Activated CD4-positive, alpha-beta memory T cell treated with anti-CD3 and anti-CD28 coated beads, Interleukin-2, amount 10 ng/mL, durations not matched to agents 7 days and 5 days (primary cell): Measurements from ENCODE around the gene PDK4. TPM values are rescaled to one million over a fixed set of nuclear protein-coding genes. Genes with fewer than 3 reads are reported as not detected.
"Not testable (repeated sequence)": the region's sequence is repeated elsewhere in the genome, so short reads cannot be mapped to it uniquely, and the experiment has no call there.

ENCODE experiments used
- CTCF ChIA-PET: fragments of 350-600 bp; sonication (Branson Sonifier 250); formaldehyde crosslinking; loops from one replicate; lab custom pipeline; 2021; ENCODE audit warnings: antibody characterized with exemption, inconsistent platforms; lab: Charles Lee
- POLR2A ChIA-PET: fragments of 350-600 bp; sonication (Branson Sonifier 250); formaldehyde crosslinking; loops from one replicate; lab custom pipeline; 2021; ENCODE audit warnings: antibody characterized with exemption; lab: Charles Lee
- DNase-seq: peaks from one replicate; pipeline ENCODE4 v3.0.0-alpha.2; 2020
- H3K27ac Mint-ChIP-seq: one replicate; pipeline ENCODE4 v1.8.0; 2021; ENCODE audit warnings: mild to moderate bottlenecking, mixed read lengths
- H3K27me3 Mint-ChIP-seq: one replicate; pipeline ENCODE4 v1.8.0; 2021; ENCODE audit warnings: mixed read lengths
- H3K36me3 Mint-ChIP-seq: one replicate; pipeline ENCODE4 v1.8.0; 2021; ENCODE audit warnings: low read depth, mixed read lengths
- H3K4me1 Mint-ChIP-seq: one replicate; pipeline ENCODE4 v1.8.0; 2021; ENCODE audit warnings: mixed read lengths
- H3K4me3 Mint-ChIP-seq: one replicate; pipeline ENCODE4 v1.8.0; 2021; ENCODE audit warnings: mild to moderate bottlenecking, mixed read lengths
- H3K9me3 Mint-ChIP-seq: one replicate; pipeline ENCODE4 v1.8.0; 2021; ENCODE audit warnings: mixed read lengths
- total RNA-seq, 2 experiments: library from RNA; stranded (reverse); gene quantifications; one replicate each; pipeline ENCODE4 v1.2.3, GENCODE V29; 2021

Gene PDK4
- total RNA-seq, 2 experiments from 2014 or later = not detected

GRCh38 chr7:95581467-95581866, 14.8 kb downstream of the PDK4 start:
- POLR2A ChIA-PET = no interaction called here
- Mint-ChIP-seq H3K36me3 (no peaks in the 10 kb centered on the region), H3K27me3 (peaks cover 2% of the 10 kb centered on the region), H3K4me3 (no peak overlapping the region), H3K9me3 (no peaks in the 10 kb centered on the region), H3K4me1 (no peaks in the 10 kb centered on the region), H3K27ac (no peak overlapping the region)
- DNase-seq = no peak
- CTCF ChIA-PET = no interaction called here

- CTCF ChIA-PET = no interaction called here
- H3K27ac Mint-ChIP-seq = no peak overlapping the region
- H3K4me3 Mint-ChIP-seq = no peak overlapping the region
- no peak for DNase-seq
- peaks cover 2% of the 10 kb centered on the region for H3K27me3 Mint-ChIP-seq
- POLR2A ChIA-PET = no interaction called here
- H3K9me3 Mint-ChIP-seq = no peaks in the 10 kb centered on the region
- H3K36me3 Mint-ChIP-seq = no peaks in the 10 kb centered on the region
- H3K4me1 Mint-ChIP-seq = no peaks in the 10 kb centered on the region
Measured at GRCh38 chr7:95579318-95579717, 17.0 kb downstream of the PDK4 start.

GRCh38 chr7:95578299-95578855, 17.9 kb downstream of the PDK4 start:
- ChIA-PET POLR2A (no interaction called here), CTCF (no interaction called here)
- Mint-ChIP-seq H3K27me3 (no peaks in the 10 kb centered on the region), H3K4me3 (no peak overlapping the region), H3K4me1 (no peaks in the 10 kb centered on the region), H3K9me3 (no peaks in the 10 kb centered on the region), H3K27ac (no peak overlapping the region), H3K36me3 (no peaks in the 10 kb centered on the region)
- no peak for DNase-seq

- CTCF ChIA-PET = no interaction called here
- Mint-ChIP-seq H3K9me3 (no peaks in the 10 kb centered on the region), H3K36me3 (no peaks in the 10 kb centered on the region), H3K4me3 (no peak overlapping the region), H3K4me1 (no peaks in the 10 kb centered on the region), H3K27ac (no peak overlapping the region), H3K27me3 (no peaks in the 10 kb centered on the region)
- no peak for DNase-seq
- POLR2A ChIA-PET = no interaction called here
Measured at GRCh38 chr7:95577137-95577536, 19.2 kb downstream of the PDK4 start.

GRCh38 chr7:95569720-95570119, 26.6 kb downstream of the PDK4 start:
- no peaks in the 10 kb centered on the region for H3K36me3 Mint-ChIP-seq
- POLR2A ChIA-PET = no interaction called here
- no peak overlapping the region for H3K27ac Mint-ChIP-seq
- no peaks in the 10 kb centered on the region for H3K9me3 Mint-ChIP-seq
- no peak overlapping the region for H3K4me3 Mint-ChIP-seq
- CTCF ChIA-PET = no interaction called here
- no peaks in the 10 kb centered on the region for H3K27me3 Mint-ChIP-seq
- no peaks in the 10 kb centered on the region for H3K4me1 Mint-ChIP-seq
- no peak for DNase-seq

GRCh38 chr7:95560674-95561073, 35.6 kb downstream of the PDK4 start:
- Mint-ChIP-seq H3K36me3 (no peaks in the 10 kb centered on the region), H3K9me3 (no peaks in the 10 kb centered on the region), H3K27me3 (peaks cover 2% of the 10 kb centered on the region), H3K4me3 (no peak overlapping the region), H3K4me1 (no peaks in the 10 kb centered on the region), H3K27ac (no peak overlapping the region)
- no peak for DNase-seq
- CTCF ChIA-PET = no interaction called here
- POLR2A ChIA-PET = no interaction called here

- Mint-ChIP-seq H3K27ac (no peak overlapping the region), H3K27me3 (peaks cover 2% of the 10 kb centered on the region), H3K4me1 (no peaks in the 10 kb centered on the region), H3K9me3 (no peaks in the 10 kb centered on the region), H3K36me3 (no peaks in the 10 kb centered on the region), H3K4me3 (no peak overlapping the region)
- POLR2A ChIA-PET = no interaction called here
- no peak for DNase-seq
- CTCF ChIA-PET = no interaction called here
Measured at GRCh38 chr7:95558864-95559263, 37.5 kb downstream of the PDK4 start.

- H3K27ac Mint-ChIP-seq = no peak overlapping the region
- H3K4me3 Mint-ChIP-seq = no peak overlapping the region
- H3K9me3 Mint-ChIP-seq = no peaks in the 10 kb centered on the region
- POLR2A ChIA-PET = no interaction called here
- no peaks in the 10 kb centered on the region for H3K4me1 Mint-ChIP-seq
- no peak for DNase-seq
- H3K27me3 Mint-ChIP-seq = peaks cover 2% of the 10 kb centered on the region
- CTCF ChIA-PET = no interaction called here
- H3K36me3 Mint-ChIP-seq = no peaks in the 10 kb centered on the region
Measured at GRCh38 chr7:95556777-95557176, 39.5 kb downstream of the PDK4 start.

GRCh38 chr7:95553939-95554338, 42.4 kb downstream of the PDK4 start:
- Mint-ChIP-seq H3K27me3 (peaks cover 2% of the 10 kb centered on the region), H3K27ac (no peak overlapping the region), H3K9me3 (no peaks in the 10 kb centered on the region), H3K4me3 (no peak overlapping the region), H3K4me1 (no peaks in the 10 kb centered on the region), H3K36me3 (no peaks in the 10 kb centered on the region)
- no peak for DNase-seq
- CTCF ChIA-PET = no interaction called here
- POLR2A ChIA-PET = no interaction called here

- H3K4me1 Mint-ChIP-seq, POLR2A ChIA-PET, DNase-seq, H3K9me3 Mint-ChIP-seq, H3K27ac Mint-ChIP-seq, H3K36me3 Mint-ChIP-seq, H3K4me3 Mint-ChIP-seq, CTCF ChIA-PET, H3K27me3 Mint-ChIP-seq: not testable (repeated sequence)
Measured at GRCh38 chr7:95552010-95552926, 44.0 kb downstream of the PDK4 start.

GRCh38 chr7:95550546-95550945, 45.8 kb downstream of the PDK4 start:
- Mint-ChIP-seq H3K27ac (no peak overlapping the region), H3K9me3 (no peaks in the 10 kb centered on the region), H3K4me1 (no peaks in the 10 kb centered on the region), H3K27me3 (no peaks in the 10 kb centered on the region), H3K36me3 (no peaks in the 10 kb centered on the region), H3K4me3 (no peak overlapping the region)
- DNase-seq = no peak
- ChIA-PET CTCF (no interaction called here), POLR2A (no interaction called here)

GRCh38 chr7:95549818-95550529, 46.3 kb downstream of the PDK4 start:
- CTCF ChIA-PET = no interaction called here
- Mint-ChIP-seq H3K27ac (no peak overlapping the region), H3K36me3 (no peaks in the 10 kb centered on the region), H3K9me3 (no peaks in the 10 kb centered on the region), H3K27me3 (no peaks in the 10 kb centered on the region), H3K4me3 (no peak overlapping the region), H3K4me1 (no peaks in the 10 kb centered on the region)
- no peak for DNase-seq
- POLR2A ChIA-PET = no interaction called here
